Measurements from ENCODE around the gene EGLN1.
"Not testable (repeated sequence)": the region's sequence is repeated elsewhere in the genome, so short reads cannot be mapped to it uniquely, and the experiment has no call there.

Gene EGLN1

GRCh38 chr1:231357187-231357772, 64.8 kb downstream of the EGLN1 start:
- DNase-seq: no peak

- DNase-seq: no peak
Measured at GRCh38 chr1:231355171-231355570, 66.9 kb downstream of the EGLN1 start.

GRCh38 chr1:231354330-231355020, 67.6 kb downstream of the EGLN1 start:
- DNase-seq: no peak

- no peak for DNase-seq
Measured at GRCh38 chr1:231353086-231353485, 69.0 kb downstream of the EGLN1 start.

- no peak for DNase-seq
Measured at GRCh38 chr1:231351816-231352215, 70.3 kb downstream of the EGLN1 start.

GRCh38 chr1:231348856-231349255, 73.2 kb downstream of the EGLN1 start:
- DNase-seq: not testable (repeated sequence)

- DNase-seq: no peak
Measured at GRCh38 chr1:231348442-231348841, 73.6 kb downstream of the EGLN1 start.

- DNase-seq: no peak
Measured at GRCh38 chr1:231347961-231348360, 74.1 kb downstream of the EGLN1 start.

GRCh38 chr1:231340328-231341013, 81.6 kb downstream of the EGLN1 start:
- DNase-seq: no peak

- peak in 1 of 2 donors; percentile 13 for DNase-seq
Measured at GRCh38 chr1:231338270-231339128, 83.6 kb downstream of the EGLN1 start, which contains the start of gene SPRTN. Gene SPRTN (plus strand): TSS chr1:231338293. CDS start chr1:231338384, 91 bp downstream.

- DNase-seq: peak; percentile 95 to 100
Measured at GRCh38 chr1:231337472-231338269, 84.4 kb downstream of the EGLN1 start, which contains the start of gene EXOC8. Gene EXOC8 (minus strand): TSS chr1:231337852. CDS start chr1:231337745, 107 bp downstream.

- DNase-seq: peak in 1 of 2 donors; percentile 6
Measured at GRCh38 chr1:231337043-231337471, 85.0 kb downstream of the EGLN1 start.

- DNase-seq: no peak
Measured at GRCh38 chr1:231335663-231336602, 86.2 kb downstream of the EGLN1 start.

GRCh38 chr1:231334952-231335351, 87.1 kb downstream of the EGLN1 start:
- DNase-seq: no peak

- no peak for DNase-seq
Measured at GRCh38 chr1:231334079-231334666, 87.9 kb downstream of the EGLN1 start.

GRCh38 chr1:231332761-231333160, 89.3 kb downstream of the EGLN1 start:
- DNase-seq: no peak

GRCh38 chr1:231329483-231329882, 92.6 kb downstream of the EGLN1 start:
- DNase-seq: no peak

GRCh38 chr1:231327617-231328016, 94.5 kb downstream of the EGLN1 start:
- DNase-seq: no peak

GRCh38 chr1:231326248-231326647, 95.8 kb downstream of the EGLN1 start:
- DNase-seq: no peak

- DNase-seq: no peak
Measured at GRCh38 chr1:231324660-231325059, 97.4 kb downstream of the EGLN1 start.

Data from inflammatory macrophage treated with lipopolysaccharide for 1 hour (primary cell).